ENCODE data around the gene CHRNA3.

CHRNA3 gene

GRCh38 chr15:78625606-78626280 lies 4.9 kb upstream of the CHRNA3 start:
- no peak overlapping the region for H3K4me3 ChIP-seq (ENCODE audit: low read length)
- H2AFZ ChIP-seq (ENCODE audit: low read depth, low read length) = no peak overlapping the region
- H3K4me2 ChIP-seq (ENCODE audit: low read length) = no peak overlapping the region
- H3K79me2 ChIP-seq (ENCODE audit: low read length) = no peaks in the 10 kb centered on the region
- H3K36me3 ChIP-seq (replicated peaks; ENCODE audit: low read depth, low read length) = no peaks in the 10 kb centered on the region
- H3K9ac ChIP-seq (ENCODE audit: low read length) = no peak overlapping the region
- no peak overlapping the region for H3K27ac ChIP-seq (ENCODE audit: low read length)
- peaks cover 15% of the 10 kb centered on the region; the same call in 1 of the 2 replicates for H3K27me3 ChIP-seq (ENCODE audit: low read depth, low read length)
- TF ChIP-seq EZH2phosphoT487 (IDR thresholded peaks at IDR 0.05; ENCODE audit: low read depth) = no peak
- TF ChIP-seq, protein P1, sequence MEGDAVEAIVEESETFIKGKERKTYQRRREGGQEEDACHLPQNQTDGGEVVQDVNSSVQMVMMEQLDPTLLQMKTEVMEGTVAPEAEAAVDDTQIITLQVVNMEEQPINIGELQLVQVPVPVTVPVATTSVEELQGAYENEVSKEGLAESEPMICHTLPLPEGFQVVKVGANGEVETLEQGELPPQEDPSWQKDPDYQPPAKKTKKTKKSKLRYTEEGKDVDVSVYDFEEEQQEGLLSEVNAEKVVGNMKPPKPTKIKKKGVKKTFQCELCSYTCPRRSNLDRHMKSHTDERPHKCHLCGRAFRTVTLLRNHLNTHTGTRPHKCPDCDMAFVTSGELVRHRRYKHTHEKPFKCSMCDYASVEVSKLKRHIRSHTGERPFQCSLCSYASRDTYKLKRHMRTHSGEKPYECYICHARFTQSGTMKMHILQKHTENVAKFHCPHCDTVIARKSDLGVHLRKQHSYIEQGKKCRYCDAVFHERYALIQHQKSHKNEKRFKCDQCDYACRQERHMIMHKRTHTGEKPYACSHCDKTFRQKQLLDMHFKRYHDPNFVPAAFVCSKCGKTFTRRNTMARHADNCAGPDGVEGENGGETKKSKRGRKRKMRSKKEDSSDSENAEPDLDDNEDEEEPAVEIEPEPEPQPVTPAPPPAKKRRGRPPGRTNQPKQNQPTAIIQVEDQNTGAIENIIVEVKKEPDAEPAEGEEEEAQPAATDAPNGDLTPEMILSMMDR (IDR thresholded peaks at IDR 0.05; ENCODE audit: low read depth, low read length) = no peak
- no peaks in the 10 kb centered on the region for H3K4me1 ChIP-seq (ENCODE audit: low read length)
- H3K9me3 ChIP-seq (ENCODE audit: insufficient read depth, low read length) = no peaks in the 10 kb centered on the region
- H4K20me1 ChIP-seq (ENCODE audit: insufficient read depth, low read length) = no peaks in the 10 kb centered on the region

GRCh38 chr15:78624651-78625590 lies 4.1 kb upstream of the CHRNA3 start:
- Histone ChIP-seq H3K4me2 (ENCODE audit: low read length) (no peak overlapping the region), H3K9me3 (ENCODE audit: insufficient read depth, low read length) (no peaks in the 10 kb centered on the region), H3K4me1 (ENCODE audit: low read length) (no peaks in the 10 kb centered on the region), H3K4me3 (ENCODE audit: low read length) (no peak overlapping the region), H2AFZ (ENCODE audit: low read depth, low read length) (no peak overlapping the region), H4K20me1 (ENCODE audit: insufficient read depth, low read length) (no peaks in the 10 kb centered on the region), H3K27me3 (ENCODE audit: low read depth, low read length) (peaks cover 15% of the 10 kb centered on the region; the same call in 1 of the 2 replicates), H3K79me2 (ENCODE audit: low read length) (no peaks in the 10 kb centered on the region), H3K9ac (ENCODE audit: low read length) (no peak overlapping the region), H3K27ac (ENCODE audit: low read length) (no peak overlapping the region), H3K36me3 (replicated peaks; ENCODE audit: low read depth, low read length) (no peaks in the 10 kb centered on the region)
- no peak for TF ChIP-seq EZH2phosphoT487 (IDR thresholded peaks at IDR 0.05; ENCODE audit: low read depth)
- TF ChIP-seq, protein P1 (IDR thresholded peaks at IDR 0.05; ENCODE audit: low read depth, low read length) = no peak

- no peaks in the 10 kb centered on the region for H3K79me2 ChIP-seq (ENCODE audit: low read length)
- H4K20me1 ChIP-seq (ENCODE audit: insufficient read depth, low read length) = no peaks in the 10 kb centered on the region
- peaks cover 15% of the 10 kb centered on the region; the same call in 1 of the 2 replicates for H3K27me3 ChIP-seq (ENCODE audit: low read depth, low read length)
- H3K9me3 ChIP-seq (ENCODE audit: insufficient read depth, low read length) = no peaks in the 10 kb centered on the region
- no peak overlapping the region for H3K27ac ChIP-seq (ENCODE audit: low read length)
- H3K9ac ChIP-seq (ENCODE audit: low read length) = no peak overlapping the region
- no peak overlapping the region for H2AFZ ChIP-seq (ENCODE audit: low read depth, low read length)
- H3K4me1 ChIP-seq (ENCODE audit: low read length) = no peaks in the 10 kb centered on the region
- H3K36me3 ChIP-seq (replicated peaks; ENCODE audit: low read depth, low read length) = no peaks in the 10 kb centered on the region
- no peak overlapping the region for H3K4me3 ChIP-seq (ENCODE audit: low read length)
- no peak for TF ChIP-seq EZH2phosphoT487 (IDR thresholded peaks at IDR 0.05; ENCODE audit: low read depth)
- TF ChIP-seq, protein P1 (IDR thresholded peaks at IDR 0.05; ENCODE audit: low read depth, low read length) = no peak
- H3K4me2 ChIP-seq (ENCODE audit: low read length) = no peak overlapping the region
Measured at GRCh38 chr15:78623786-78624497, 3.1 kb upstream of the CHRNA3 start.

All from OCI-LY3 (cell line).